Measurements from ENCODE around the gene TIFAB.

The TIFAB gene

DNA sequence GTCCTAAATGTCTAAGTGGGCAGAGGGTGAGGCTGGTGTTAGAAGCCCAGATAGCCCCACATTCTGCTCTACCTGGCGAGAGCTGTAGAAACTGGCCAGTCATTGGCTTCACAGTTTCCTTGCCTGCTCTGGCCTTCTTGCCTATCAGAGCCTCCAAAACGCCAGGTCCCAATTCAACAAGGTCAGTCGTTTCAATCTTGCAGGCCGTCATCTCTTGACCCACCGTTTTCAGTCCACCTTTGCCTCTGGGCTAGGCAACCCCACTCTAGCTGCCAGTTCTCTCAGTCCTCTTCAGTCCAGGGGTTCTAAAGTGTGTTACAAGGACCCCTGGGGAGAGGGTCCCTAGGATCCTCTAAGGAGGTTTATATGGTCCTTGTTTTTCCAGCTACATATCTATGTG lies 20.0 kb upstream of the TIFAB start:
- TF ChIP-seq GATA3 (IDR thresholded peaks at IDR 0.05; ENCODE audit: low read depth, low read length): no peak
- no peak for TF ChIP-seq GATA2 (IDR thresholded peaks at IDR 0.05; ENCODE audit: low read depth, low read length)

DNA sequence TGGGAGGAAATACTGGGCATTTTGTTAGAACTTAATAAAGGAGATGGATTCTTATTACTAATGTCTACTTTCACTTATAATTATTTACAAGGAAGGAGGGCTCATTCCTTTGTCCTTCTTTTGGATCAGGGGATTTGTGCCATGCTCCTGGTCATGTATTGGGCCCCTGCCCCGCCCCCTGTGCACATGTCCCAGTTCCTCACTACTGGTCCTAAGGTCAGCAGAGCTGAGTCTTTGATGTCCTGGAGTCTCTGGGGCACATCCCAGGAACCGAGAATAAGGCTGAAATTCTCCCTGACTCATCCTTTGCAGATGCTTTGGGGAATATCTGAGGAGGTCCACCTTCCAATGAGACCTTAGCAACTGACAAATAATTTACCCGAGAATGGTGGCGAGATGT lies 19.6 kb upstream of the TIFAB start:
- no peak for TF ChIP-seq GATA2 (IDR thresholded peaks at IDR 0.05; ENCODE audit: low read depth, low read length)
- TF ChIP-seq GATA3 (IDR thresholded peaks at IDR 0.05; ENCODE audit: low read depth, low read length): no peak

DNA sequence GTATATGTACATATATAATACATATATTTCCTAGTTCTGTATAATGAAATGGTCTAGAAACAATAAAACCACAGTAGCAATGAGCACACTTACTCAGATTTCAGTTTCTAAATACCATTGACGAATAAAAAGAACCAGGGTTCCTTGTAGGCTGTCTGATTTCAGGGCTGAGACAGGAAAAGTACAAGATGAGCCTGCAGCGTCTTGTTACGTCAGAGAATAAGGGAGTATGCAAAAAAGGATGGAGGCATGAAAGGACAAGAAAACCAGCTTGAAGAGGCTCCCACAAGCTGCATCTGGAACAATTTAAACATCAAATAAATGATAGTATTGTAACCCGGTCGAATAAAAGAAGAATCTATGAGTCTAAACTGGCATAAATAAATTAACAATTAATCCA lies 17.8 kb upstream of the TIFAB start:
- TF ChIP-seq GATA2 (IDR thresholded peaks at IDR 0.05; ENCODE audit: low read depth, low read length) (no peak), GATA3 (IDR thresholded peaks at IDR 0.05; ENCODE audit: low read depth, low read length) (no peak)

DNA sequence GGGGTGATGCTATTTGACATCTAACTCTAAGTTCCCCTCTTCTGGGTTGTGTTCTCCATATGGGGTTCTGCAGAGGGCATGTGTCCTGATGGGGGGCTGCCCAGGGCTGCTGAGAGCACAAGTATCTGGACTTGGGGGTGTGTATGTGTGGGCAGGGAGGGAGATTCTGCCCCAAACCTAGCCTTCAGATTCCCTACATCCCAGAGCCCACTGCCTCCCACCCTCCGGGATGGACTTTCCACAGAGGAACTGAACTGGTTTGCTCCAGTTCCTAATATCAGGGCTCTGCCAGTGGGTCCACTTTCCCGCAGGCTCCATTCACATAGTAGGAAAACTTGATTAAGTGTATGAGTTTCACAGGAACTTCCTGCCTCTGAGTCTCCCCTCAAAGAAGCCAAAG lies 16.4 kb upstream of the TIFAB start:
- no peak for TF ChIP-seq GATA3 (IDR thresholded peaks at IDR 0.05; ENCODE audit: low read depth, low read length)
- no peak for TF ChIP-seq GATA2 (IDR thresholded peaks at IDR 0.05; ENCODE audit: low read depth, low read length)

DNA sequence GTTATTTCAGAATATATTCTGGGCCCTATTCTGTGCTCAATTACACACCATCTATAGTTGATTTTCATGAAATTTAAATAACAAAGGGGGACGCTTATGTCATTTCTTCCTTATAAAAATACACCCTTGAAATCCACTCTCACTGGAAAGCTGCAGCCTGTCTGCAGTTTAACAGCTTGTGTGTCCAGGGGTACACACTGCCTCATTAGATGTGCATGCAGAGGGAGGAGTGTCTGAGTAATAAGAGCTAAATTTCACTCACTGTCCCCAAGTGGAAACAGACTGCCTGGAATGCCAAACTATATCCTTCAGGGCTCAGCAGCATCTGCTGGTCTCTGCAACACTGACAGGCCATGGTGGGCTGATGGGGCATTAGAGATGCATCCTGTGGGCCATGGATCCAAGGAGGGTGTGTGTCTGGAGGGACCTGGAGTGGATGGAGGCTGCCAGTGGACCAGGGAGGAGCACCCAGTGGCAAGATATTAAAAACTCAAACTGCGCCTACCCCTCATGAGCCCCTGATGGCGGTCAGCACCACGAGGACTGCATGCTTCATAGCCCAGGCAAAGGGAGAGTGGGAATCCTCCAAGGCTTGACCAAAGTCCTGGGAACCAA lies 15.8 kb upstream of the TIFAB start:
- no peak for TF ChIP-seq GATA3 (IDR thresholded peaks at IDR 0.05; ENCODE audit: low read depth, low read length)
- TF ChIP-seq GATA2 (IDR thresholded peaks at IDR 0.05; ENCODE audit: low read depth, low read length): no peak

DNA sequence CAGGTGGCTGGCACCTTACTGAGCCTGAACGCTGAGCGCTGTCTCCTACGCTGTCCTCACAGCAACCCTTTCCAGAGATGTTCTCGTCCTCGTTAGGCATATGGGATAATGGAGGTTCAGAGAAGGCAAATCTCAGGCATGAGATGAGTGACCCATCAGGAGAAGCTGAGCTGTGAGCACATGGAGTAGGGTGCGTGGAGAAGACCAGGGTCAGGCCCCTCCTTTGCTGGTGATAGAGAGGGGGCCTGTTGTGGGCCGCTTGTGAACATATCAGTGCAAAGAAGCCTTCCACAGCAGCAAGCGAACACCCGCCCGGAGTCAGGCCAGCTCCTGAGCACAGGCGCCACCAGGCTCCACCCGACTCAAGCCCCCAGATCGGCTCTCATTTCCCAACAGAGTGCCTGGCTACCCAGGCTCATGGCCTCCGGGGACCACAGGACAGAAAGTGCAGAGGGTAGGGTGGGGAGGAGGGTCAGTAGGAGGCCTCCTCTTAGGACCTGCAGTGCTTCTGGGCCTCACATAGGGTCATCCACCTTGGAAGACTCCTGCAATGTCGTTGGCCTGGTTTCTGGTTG lies 15.0 kb upstream of the TIFAB start:
- TF ChIP-seq GATA2 (IDR thresholded peaks at IDR 0.05; ENCODE audit: low read depth, low read length) (no peak), GATA3 (IDR thresholded peaks at IDR 0.05; ENCODE audit: low read depth, low read length) (no peak)

DNA sequence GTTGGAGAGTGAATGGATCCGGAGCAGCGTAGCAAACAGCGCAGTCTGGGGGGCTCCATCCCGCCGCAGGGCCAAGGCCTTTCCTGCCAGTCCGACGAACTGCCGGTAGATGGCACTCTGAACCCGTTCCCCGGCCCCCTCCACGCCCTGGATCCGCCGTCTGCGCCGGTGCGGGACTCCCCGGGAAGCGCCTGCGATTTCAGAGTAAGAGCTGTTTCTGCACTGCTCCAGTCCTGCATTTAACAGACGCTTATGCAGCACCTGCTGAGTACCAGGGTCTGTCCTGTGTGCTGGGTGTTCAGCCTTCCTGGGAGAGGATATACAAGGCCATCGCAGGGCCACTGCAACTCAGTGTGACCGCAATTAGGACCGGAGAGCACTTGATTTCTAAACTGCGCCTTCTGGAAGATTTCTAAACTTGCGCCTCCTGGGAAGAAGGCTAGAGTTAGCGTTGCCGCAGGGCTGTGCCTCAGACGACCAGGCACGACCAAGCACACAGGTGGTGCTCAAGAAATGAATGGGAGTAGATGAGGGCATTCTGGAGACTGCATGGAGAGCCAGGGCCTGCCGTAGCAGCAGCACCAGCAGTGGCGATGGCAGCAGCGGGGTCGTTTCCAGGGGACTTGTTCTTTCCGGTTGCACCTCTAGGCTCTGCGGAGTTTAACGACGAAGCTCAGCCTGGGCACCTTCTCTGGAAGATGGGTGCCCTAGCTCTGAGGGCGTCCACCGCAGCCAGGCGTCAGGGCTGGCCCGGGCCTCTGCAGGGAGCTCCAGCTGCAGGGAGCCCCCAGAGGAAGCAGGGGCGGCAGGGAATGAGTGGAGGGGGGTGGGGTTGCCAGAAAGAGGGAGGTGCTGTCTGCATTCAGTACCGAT lies 14.3 kb upstream of the TIFAB start:
- TF ChIP-seq GATA3 (IDR thresholded peaks at IDR 0.05; ENCODE audit: low read depth, low read length): no peak
- TF ChIP-seq GATA2 (IDR thresholded peaks at IDR 0.05; ENCODE audit: low read depth, low read length): no peak

DNA sequence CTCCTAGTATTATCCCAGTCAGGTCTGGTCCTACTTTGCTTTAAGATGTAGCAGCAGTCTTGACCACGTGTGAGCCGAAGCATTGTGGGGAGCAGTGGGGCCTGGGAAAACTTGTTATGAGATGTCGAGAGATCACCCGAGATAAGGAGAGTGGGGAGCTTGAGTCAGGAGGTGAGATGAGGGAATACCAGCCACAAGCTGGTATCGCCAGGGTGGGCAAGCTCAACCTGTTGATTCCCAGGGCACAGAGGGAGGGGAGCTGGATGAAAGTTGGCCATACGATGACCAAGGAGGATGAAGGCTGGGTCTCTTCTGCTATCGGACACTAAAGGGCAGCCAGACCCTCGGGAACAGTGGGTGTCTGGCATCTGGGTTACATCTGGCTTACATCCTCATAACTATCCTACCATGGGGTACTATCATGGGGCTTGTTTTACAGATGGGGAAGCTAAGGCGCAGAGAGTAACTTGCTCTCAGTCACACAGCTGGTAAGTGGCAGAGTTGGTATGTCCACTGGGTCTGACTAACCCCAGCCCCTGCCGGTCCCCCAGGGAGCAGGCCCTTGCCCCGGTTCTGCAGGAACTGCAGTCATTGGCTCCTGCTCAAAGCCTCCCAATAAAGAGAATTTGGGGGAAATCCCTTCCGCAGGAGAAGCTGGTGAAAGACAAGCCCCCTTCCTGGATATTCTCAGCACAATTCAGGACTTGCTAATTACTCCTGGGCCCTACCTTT lies 13.4 kb upstream of the TIFAB start:
- TF ChIP-seq GATA2 (IDR thresholded peaks at IDR 0.05; ENCODE audit: low read depth, low read length): no peak
- TF ChIP-seq GATA3 (IDR thresholded peaks at IDR 0.05; ENCODE audit: low read depth, low read length): no peak

DNA sequence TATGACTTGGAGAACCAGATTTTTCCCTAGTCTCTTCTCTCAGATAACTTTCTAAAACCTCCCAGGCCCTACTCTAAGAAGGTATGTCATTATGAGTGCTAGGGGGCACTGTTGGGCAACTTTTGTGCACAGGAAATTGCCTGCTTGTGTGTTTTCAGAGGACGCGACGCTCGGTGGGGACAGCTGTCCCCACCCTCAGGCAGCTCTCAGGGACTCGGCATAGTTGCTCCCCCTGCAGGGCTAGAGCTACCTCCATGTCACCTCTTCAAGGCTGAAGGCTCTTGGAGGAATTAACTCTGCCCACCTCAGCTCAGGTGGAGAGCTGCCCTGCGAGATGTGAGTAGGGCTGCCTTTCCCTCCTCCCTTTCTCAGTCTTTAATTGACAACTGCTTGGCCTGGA lies 10.2 kb upstream of the TIFAB start:
- no peak for TF ChIP-seq GATA3 (IDR thresholded peaks at IDR 0.05; ENCODE audit: low read depth, low read length)
- no peak for TF ChIP-seq GATA2 (IDR thresholded peaks at IDR 0.05; ENCODE audit: low read depth, low read length)

DNA sequence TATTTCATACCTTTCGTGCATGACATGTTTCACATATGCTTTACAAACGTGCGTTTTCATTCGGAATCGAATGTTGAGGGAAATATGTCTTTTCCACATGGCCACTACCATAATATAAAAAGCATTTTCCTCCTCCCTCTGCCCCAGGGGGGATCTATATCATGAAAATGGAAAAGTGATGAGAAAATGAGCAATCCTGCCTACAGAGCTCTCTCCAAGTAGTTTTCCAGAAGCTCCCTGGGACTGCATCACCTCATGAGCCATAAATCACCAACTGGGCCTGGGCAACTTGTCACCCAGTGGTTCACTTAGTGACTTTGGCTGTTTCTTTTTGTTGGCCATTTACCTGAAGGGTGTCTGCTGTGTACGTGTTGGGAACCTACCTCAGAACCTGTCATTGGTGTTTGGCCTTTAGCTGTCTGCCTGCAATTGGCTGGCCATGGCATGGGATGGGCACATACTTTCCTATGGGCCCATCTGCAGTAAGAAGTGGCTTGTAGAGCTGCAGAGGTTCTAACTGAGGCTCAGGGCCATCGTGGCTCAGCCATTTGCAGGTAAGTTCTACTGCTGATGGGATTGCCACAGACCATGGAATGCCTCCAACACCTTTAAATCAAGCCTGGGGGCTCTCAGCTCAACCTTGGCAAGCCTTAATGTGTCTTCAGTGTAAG lies 9.5 kb upstream of the TIFAB start:
- TF ChIP-seq GATA3 (IDR thresholded peaks at IDR 0.05; ENCODE audit: low read depth, low read length): no peak
- TF ChIP-seq GATA2 (IDR thresholded peaks at IDR 0.05; ENCODE audit: low read depth, low read length): no peak

DNA sequence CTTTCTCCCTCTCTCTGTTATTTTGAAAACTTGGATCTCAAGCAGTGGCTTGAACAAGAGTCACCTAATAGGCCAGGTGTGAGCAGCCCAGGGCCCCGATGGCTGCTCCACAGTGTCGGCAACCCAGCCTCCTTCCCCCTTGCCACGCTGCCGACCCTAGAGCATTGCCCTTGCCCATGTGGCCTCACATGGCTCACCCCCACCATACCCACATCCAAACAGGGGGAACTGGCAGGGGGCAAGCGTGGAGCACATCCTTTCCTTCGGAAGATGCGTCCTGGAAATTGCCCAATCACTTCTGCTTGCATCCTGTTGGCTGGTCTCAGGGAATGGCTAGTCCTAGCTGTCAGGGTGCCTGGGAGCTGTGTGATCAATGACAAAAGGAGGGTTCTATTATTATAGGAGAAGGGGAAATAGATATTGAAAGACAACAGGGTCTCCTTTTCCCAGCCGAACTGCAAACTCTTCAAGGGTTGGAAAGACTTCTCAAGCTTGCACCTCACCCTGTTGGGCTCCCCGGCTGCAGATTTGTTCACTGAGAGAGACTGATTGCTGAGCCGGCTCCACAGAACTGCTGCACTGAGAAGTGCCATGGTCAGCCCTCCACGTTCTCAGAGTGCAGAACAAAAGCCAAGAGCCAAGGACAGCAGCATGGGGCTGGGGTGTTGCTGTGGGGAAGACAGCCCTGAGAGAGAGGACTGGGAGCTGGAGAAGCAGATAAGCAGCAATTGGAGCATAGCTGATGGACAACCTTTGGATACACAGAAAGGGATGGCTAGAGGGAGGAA lies 8.3 kb upstream of the TIFAB start:
- TF ChIP-seq GATA2 (IDR thresholded peaks at IDR 0.05; ENCODE audit: low read depth, low read length) (no peak), GATA3 (IDR thresholded peaks at IDR 0.05; ENCODE audit: low read depth, low read length) (no peak)

DNA sequence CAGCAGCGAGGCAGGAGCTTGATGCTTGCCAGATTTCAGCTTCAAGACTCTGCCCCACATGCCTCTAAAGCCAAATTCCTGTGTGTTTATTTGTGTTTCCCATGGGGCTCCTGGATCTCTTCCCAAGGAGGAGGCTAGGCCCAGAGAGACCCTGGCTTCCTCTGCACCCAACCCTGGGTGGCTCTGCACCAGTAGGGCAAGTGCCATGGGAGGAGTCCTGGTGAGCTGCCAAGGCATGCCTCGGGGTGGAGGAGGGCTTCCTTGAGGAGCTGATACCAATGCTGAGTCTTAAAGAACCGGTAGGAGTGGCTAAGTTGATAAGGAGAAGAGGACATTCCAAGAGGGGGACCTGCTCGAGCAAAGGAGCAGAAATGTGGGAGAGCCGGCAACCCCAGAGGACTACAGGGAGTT lies 6.8 kb upstream of the TIFAB start:
- no peak for TF ChIP-seq GATA2 (IDR thresholded peaks at IDR 0.05; ENCODE audit: low read depth, low read length)
- TF ChIP-seq GATA3 (IDR thresholded peaks at IDR 0.05; ENCODE audit: low read depth, low read length): no peak

DNA sequence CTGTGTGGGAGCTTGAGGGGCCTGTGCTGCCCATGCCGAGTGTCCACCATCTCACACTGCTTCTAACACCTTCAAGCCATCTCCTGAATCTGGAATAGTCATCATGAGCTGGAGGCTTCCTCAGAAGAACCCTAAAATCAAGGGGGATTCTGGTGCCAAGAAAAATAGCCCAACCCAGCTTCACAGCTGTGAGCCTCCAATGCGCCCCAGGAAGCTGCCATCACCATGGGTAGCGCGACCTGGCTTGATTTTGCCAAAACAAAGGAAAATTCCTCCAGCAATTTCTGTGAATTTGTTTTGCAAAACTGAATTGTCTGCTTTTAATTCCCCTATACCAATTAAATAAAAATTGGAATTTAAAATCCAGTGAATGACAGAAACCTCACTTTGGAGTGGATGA lies 6.2 kb upstream of the TIFAB start:
- no peak for TF ChIP-seq GATA2 (IDR thresholded peaks at IDR 0.05; ENCODE audit: low read depth, low read length)
- TF ChIP-seq GATA3 (IDR thresholded peaks at IDR 0.05; ENCODE audit: low read depth, low read length): no peak
